Caco-2 (cell line): ENCODE measurements around the gene OTOGL. TPM values are rescaled to one million over a fixed set of nuclear protein-coding genes. Genes with fewer than 3 reads are reported as not detected.

Source experiments
- BruUV-seq: library from RNA; stranded (reverse); fragments of 400-500 nt; replicated peaks from 2 replicates; lab custom pipeline; 2021; lab: Mats Ljungman, UMichigan
- CTCF ChIA-PET: fragments of 300-600 bp; sonication (Branson Sonifier 250); formaldehyde crosslinking; loops from one replicate; lab custom pipeline; 2022; ENCODE audit warnings: antibody characterized with exemption; lab: Charles Lee
- POLR2A ChIA-PET: fragments of 300-600 bp; sonication (Branson Sonifier 250); formaldehyde crosslinking; loops from one replicate; lab custom pipeline; 2022; ENCODE audit warnings: antibody characterized with exemption; lab: Charles Lee
- DNase-seq, 2 experiments: peaks; one replicate each; pipeline versions ENCODE4 v3.0.0 to v3.0.0-alpha.2; 2020 to 2022
- H3K27me3 ChIP-seq: replicated peaks from 2 replicates; pipeline ENCODE4 v1.6.0; 2011; ENCODE audit warnings: low read length; ENCODE audit not compliant: control insufficient read depth, insufficient read depth
- H3K36me3 ChIP-seq: 2 replicates; pipeline ENCODE4 v1.5.1; 2011; ENCODE audit warnings: low read length; ENCODE audit not compliant: control insufficient read depth, insufficient read depth
- H3K4me1 ChIP-seq: fragments of 250-450 bp; sonication (Bioruptor Pico); 2 replicates; pipeline ENCODE4 v1.5.1; 2020; ENCODE audit warnings: mild to moderate bottlenecking
- H3K4me3 ChIP-seq: 2 replicates; pipeline ENCODE4 v1.5.1; 2011; ENCODE audit warnings: low read depth, mild to moderate bottlenecking, control low read depth, low read length
- H3K9me3 ChIP-seq: fragments of 250-450 bp; sonication (Bioruptor Pico); 2 replicates; pipeline ENCODE4 v1.5.1; 2020; ENCODE audit warnings: mild to moderate bottlenecking, moderate library complexity
- H3K27ac Mint-ChIP-seq: one replicate; pipeline ENCODE4 v1.8.0; 2022; ENCODE audit warnings: mixed read lengths; ENCODE audit not compliant: unreplicated experiment
- H3K27me3 Mint-ChIP-seq: one replicate; pipeline ENCODE4 v1.8.0; 2022; ENCODE audit warnings: mixed read lengths; ENCODE audit not compliant: insufficient read depth, unreplicated experiment
- H3K36me3 Mint-ChIP-seq: one replicate; pipeline ENCODE4 v1.8.0; 2022; ENCODE audit warnings: mild to moderate bottlenecking, mixed read lengths; ENCODE audit not compliant: insufficient read depth, unreplicated experiment
- H3K4me1 Mint-ChIP-seq: one replicate; pipeline ENCODE4 v1.8.0; 2022; ENCODE audit warnings: low read depth, mixed read lengths; ENCODE audit not compliant: unreplicated experiment
- H3K4me3 Mint-ChIP-seq: one replicate; pipeline ENCODE4 v1.8.0; 2022; ENCODE audit warnings: mild to moderate bottlenecking, moderate library complexity, mixed read lengths; ENCODE audit not compliant: unreplicated experiment
- H3K9me3 Mint-ChIP-seq: one replicate; pipeline ENCODE4 v1.8.0; 2022; ENCODE audit warnings: mixed read lengths; ENCODE audit not compliant: unreplicated experiment
- CTCF ChIP-seq, 2 experiments: fragments of 200-600 bp in 1 of 2; IDR thresholded peaks; 1 replicate in 1 of 2; 2 replicates in 1 of 2; pipeline versions ENCODE4 v1.5.1 to v1.8.0; 2011 to 2022; ENCODE audit warnings: antibody characterized with exemption in 1 of 2, control low read depth in 1 of 2, inconsistent platforms in 1 of 2, low read depth in 1 of 2, low read length in 1 of 2, mild to moderate bottlenecking in 1 of 2, moderate library complexity in 1 of 2; ENCODE audit not compliant: insufficient read depth in 1 of 2, severe bottlenecking in 1 of 2, unreplicated experiment in 1 of 2
- intact Hi-C: fragments of 100-400 bp; cut with micrococcal nuclease; formaldehyde crosslinking; loops from one replicate; pipeline ENCODE4 v1.10.0; 2022; ENCODE audit not compliant: unreplicated experiment
- total RNA-seq: library from RNA; stranded (reverse); gene quantifications from 2 replicates; pipeline ENCODE4 v1.2.3, GENCODE V29; 2022

OTOGL gene
- total RNA-seq, 1 experiment from 2014 or later, result 0.39 TPM

- no peaks in the 10 kb centered on the region for H3K9me3 Mint-ChIP-seq
- Histone ChIP-seq H3K4me1 (no peaks in the 10 kb centered on the region), H3K36me3 (no peaks in the 10 kb centered on the region), H3K27me3 (no peaks in the 10 kb centered on the region), H3K9me3 (no peaks in the 10 kb centered on the region), H3K4me3 (no peak overlapping the region)
- H3K27ac Mint-ChIP-seq, result no peak overlapping the region
- no peaks in the 10 kb centered on the region for H3K36me3 Mint-ChIP-seq
- peaks cover 13% of the 10 kb centered on the region for H3K27me3 Mint-ChIP-seq
- POLR2A ChIA-PET, result no interaction called here
- no peak for DNase-seq
- H3K4me3 Mint-ChIP-seq, result no peak overlapping the region
- CTCF ChIA-PET, result no interaction called here
- no TSS peak for BruUV-seq
- TF ChIP-seq CTCF (IDR thresholded peaks at IDR 0.05; ENCODE audit: insufficient read depth in 1 of 2, low read depth in 1 of 2, low read length in 1 of 2, severe bottlenecking in 1 of 2, unreplicated experiment in 1 of 2), result no peak
- intact Hi-C loops, result no loop called here
- no peaks in the 10 kb centered on the region for H3K4me1 Mint-ChIP-seq
These were observed 43.1 kb upstream of the OTOGL start for GRCh38 chr12:80056232-80056631.

GRCh38 chr12:80056845-80057244, 42.5 kb upstream of the OTOGL start:
- no peaks in the 10 kb centered on the region for H3K36me3 Mint-ChIP-seq
- Histone ChIP-seq H3K9me3 (no peaks in the 10 kb centered on the region), H3K4me1 (no peaks in the 10 kb centered on the region), H3K27me3 (no peaks in the 10 kb centered on the region), H3K4me3 (no peak overlapping the region), H3K36me3 (no peaks in the 10 kb centered on the region)
- H3K4me1 Mint-ChIP-seq, result no peaks in the 10 kb centered on the region
- DNase-seq, result no peak
- no TSS peak for BruUV-seq
- intact Hi-C loops, result no loop called here
- H3K27me3 Mint-ChIP-seq, result peaks cover 14% of the 10 kb centered on the region
- H3K27ac Mint-ChIP-seq, result no peak overlapping the region
- H3K9me3 Mint-ChIP-seq, result no peaks in the 10 kb centered on the region
- POLR2A ChIA-PET, result no interaction called here
- TF ChIP-seq CTCF (IDR thresholded peaks at IDR 0.05; ENCODE audit: insufficient read depth in 1 of 2, low read depth in 1 of 2, low read length in 1 of 2, severe bottlenecking in 1 of 2, unreplicated experiment in 1 of 2), result no peak
- H3K4me3 Mint-ChIP-seq, result no peak overlapping the region
- CTCF ChIA-PET, result no interaction called here

- H3K27me3 Mint-ChIP-seq, result peaks cover 10% of the 10 kb centered on the region
- ChIA-PET POLR2A (no interaction called here), CTCF (no interaction called here)
- H3K36me3 ChIP-seq, result no peaks in the 10 kb centered on the region
- TF ChIP-seq CTCF (IDR thresholded peaks at IDR 0.05; ENCODE audit: insufficient read depth in 1 of 2, low read depth in 1 of 2, low read length in 1 of 2, severe bottlenecking in 1 of 2, unreplicated experiment in 1 of 2), result no peak
- H3K9me3 Mint-ChIP-seq, result no peaks in the 10 kb centered on the region
- no peak for DNase-seq
- H3K36me3 Mint-ChIP-seq, result no peaks in the 10 kb centered on the region
- no peak overlapping the region for H3K27ac Mint-ChIP-seq
- H3K27me3 ChIP-seq, result no peaks in the 10 kb centered on the region
- no peaks in the 10 kb centered on the region for H3K4me1 Mint-ChIP-seq
- H3K4me3 Mint-ChIP-seq, result no peak overlapping the region
- no peaks in the 10 kb centered on the region for H3K4me1 ChIP-seq
- H3K9me3 ChIP-seq, result no peaks in the 10 kb centered on the region
- no peak overlapping the region for H3K4me3 ChIP-seq
- intact Hi-C loops, result no loop called here
- BruUV-seq, result no TSS peak
These were observed 40.8 kb upstream of the OTOGL start for GRCh38 chr12:80058586-80058985.
